Effector memory CD4-positive, alpha-beta T cell (primary cell): ENCODE measurements around the gene CADPS.

Experiments used
- DNase-seq, 3 donors: peaks; one replicate each; pipeline ENCODE4 v3.0.0-alpha.2; 2020
- H3K27ac ChIP-seq: 2 replicates; pipeline ENCODE4 v1.7.0; 2013; ENCODE audit warnings: mild to moderate bottlenecking, low read length, moderate library complexity; ENCODE audit not compliant: insufficient read depth, poor library complexity, severe bottlenecking
- H3K27me3 ChIP-seq: replicated peaks from 2 replicates; pipeline ENCODE4 v1.7.0; 2013; ENCODE audit warnings: mild to moderate bottlenecking, low read length; ENCODE audit not compliant: insufficient read depth, control insufficient read depth, poor library complexity, severe bottlenecking
- H3K36me3 ChIP-seq: 2 replicates; pipeline ENCODE4 v1.7.0; 2013; ENCODE audit warnings: mild to moderate bottlenecking, low read length, moderate library complexity; ENCODE audit not compliant: control insufficient read depth, insufficient read depth
- H3K4me1 ChIP-seq: 2 replicates; pipeline ENCODE4 v1.7.0; 2013; ENCODE audit warnings: low read length, mild to moderate bottlenecking; ENCODE audit not compliant: control insufficient read depth, insufficient read depth, poor library complexity, severe bottlenecking
- H3K4me3 ChIP-seq: 2 replicates; pipeline ENCODE4 v1.7.0; 2013; ENCODE audit warnings: low read length, low read depth, mild to moderate bottlenecking; ENCODE audit not compliant: insufficient read depth, poor library complexity, severe bottlenecking
- H3K9me3 ChIP-seq: 2 replicates; pipeline ENCODE4 v1.7.0; 2013; ENCODE audit warnings: mild to moderate bottlenecking, low read length, moderate library complexity; ENCODE audit not compliant: control insufficient read depth

The CADPS gene

DNA sequence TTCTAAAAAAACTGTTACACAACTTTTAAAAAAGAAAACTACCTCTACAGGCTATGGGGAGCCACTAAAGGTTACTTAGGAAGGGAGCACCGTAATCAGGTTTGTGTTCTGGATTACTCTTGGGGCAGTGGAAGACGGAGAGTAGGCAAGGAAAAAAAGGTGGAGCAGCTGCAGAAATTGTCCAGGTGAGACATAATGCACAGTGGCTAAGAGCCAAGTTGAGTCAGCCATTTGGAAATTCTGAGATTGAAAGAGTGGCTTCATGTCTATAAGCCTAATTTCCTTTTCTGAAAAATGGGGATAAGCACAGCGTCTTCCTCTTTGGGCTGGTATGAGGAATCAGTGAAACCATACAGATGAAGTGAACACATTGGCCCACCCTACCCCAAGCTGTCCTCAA is 195.2 kb downstream of the CADPS start:
- DNase-seq: no peak
- Histone ChIP-seq H3K4me3 (no peak overlapping the region), H3K27ac (no peak overlapping the region), H3K4me1 (no peaks in the 10 kb centered on the region), H3K27me3 (no peaks in the 10 kb centered on the region), H3K36me3 (no peaks in the 10 kb centered on the region), H3K9me3 (no peaks in the 10 kb centered on the region)

DNA sequence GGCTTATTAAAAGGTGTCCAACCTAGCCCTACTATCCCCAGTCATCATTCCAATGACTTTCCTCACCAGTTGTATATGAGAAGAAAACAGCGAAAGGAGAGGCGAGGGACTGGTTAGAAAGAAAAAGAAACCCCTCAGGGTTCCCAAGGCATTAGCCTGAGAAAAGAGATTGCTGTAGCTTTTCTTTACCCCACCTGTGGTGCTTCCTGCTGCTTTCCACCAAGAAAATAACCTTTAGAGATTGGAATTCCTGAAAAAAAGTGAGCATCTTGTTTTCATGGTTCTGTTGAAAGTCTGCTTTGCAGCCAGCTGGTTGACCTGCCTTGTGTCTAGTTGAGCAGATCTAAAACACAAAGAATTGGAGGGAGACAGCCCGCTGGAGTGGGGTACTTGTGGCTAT is 196.4 kb downstream of the CADPS start:
- H3K27ac ChIP-seq: no peak overlapping the region
- H3K36me3 ChIP-seq: no peaks in the 10 kb centered on the region
- no peaks in the 10 kb centered on the region for H3K4me1 ChIP-seq
- no peaks in the 10 kb centered on the region for H3K27me3 ChIP-seq
- no peak for DNase-seq
- H3K9me3 ChIP-seq: no peaks in the 10 kb centered on the region
- no peak overlapping the region for H3K4me3 ChIP-seq

DNA sequence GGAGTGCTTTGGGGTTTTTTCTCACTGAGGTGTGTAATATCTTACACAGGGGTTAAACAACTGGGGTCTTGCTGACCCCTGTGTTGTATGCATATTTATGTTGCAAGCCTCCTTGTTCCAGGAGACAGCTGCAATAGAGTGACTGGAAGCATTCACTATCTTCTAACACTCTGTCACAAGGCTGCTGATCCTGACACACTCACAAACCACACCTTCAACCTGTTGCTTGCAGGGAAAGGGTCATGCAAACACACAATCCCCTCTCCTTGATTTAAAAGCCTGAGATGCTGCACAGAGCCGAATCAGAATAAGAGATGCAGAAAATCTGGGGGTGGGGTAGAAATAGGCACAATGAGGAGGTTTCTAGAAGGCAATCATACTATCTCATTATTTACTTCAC is 197.3 kb downstream of the CADPS start:
- H3K27ac ChIP-seq: no peak overlapping the region
- H3K36me3 ChIP-seq: no peaks in the 10 kb centered on the region
- no peak for DNase-seq
- no peaks in the 10 kb centered on the region for H3K27me3 ChIP-seq
- no peak overlapping the region for H3K4me3 ChIP-seq
- no peaks in the 10 kb centered on the region for H3K4me1 ChIP-seq
- no peaks in the 10 kb centered on the region for H3K9me3 ChIP-seq

DNA sequence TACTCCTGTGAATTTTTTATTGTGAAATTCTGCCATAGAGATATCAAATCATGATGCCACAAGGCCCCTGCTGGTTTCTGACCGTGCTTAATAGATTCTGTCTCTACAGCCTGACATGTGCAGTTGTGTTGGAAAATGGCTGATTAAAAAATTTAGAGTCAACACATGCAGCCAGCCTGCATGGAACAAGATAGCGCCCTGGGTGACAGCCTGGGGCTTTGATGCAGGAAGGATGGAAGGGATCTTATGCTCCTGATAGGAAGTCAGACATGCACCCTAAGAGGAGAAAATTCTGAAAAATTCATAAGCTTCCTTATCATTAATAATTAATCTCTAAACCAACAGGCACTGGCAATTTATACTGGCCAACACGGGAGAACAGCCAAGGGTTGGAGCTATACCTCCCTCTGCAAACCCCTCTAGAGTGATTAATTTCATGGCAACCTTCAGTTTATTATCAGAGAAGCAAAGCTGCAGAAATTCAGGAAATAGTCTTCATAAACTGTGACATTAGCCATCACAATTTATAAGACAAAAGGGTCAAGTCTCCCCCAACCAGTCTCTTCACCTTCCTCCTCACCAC is 198.4 kb downstream of the CADPS start:
- Histone ChIP-seq H3K4me1 (no peaks in the 10 kb centered on the region), H3K4me3 (no peak overlapping the region), H3K27me3 (no peaks in the 10 kb centered on the region), H3K9me3 (no peaks in the 10 kb centered on the region), H3K36me3 (no peaks in the 10 kb centered on the region), H3K27ac (no peak overlapping the region)
- DNase-seq: no peak

DNA sequence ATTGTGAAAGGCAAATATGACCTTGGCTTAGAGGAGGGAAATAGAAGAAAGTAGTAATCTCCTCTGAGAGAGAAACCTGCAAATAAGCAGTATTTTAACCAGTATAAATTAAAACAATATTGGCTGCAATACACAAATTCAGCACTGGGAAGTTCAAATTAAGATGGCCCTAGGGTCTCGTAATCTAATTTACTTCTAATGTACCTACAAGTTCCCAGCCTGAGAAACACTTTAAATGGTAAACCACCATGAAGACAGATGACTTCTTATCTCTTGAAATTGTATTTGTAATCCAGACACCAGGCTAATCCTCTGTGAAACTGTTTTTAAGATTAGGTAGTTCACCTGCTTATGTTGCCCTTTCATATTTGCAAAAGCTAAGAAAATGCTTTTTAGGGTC is 199.7 kb downstream of the CADPS start:
- no peaks in the 10 kb centered on the region for H3K9me3 ChIP-seq
- H3K4me3 ChIP-seq: no peak overlapping the region
- no peak for DNase-seq
- no peaks in the 10 kb centered on the region for H3K4me1 ChIP-seq
- no peaks in the 10 kb centered on the region for H3K36me3 ChIP-seq
- no peaks in the 10 kb centered on the region for H3K27me3 ChIP-seq
- no peak overlapping the region for H3K27ac ChIP-seq

DNA sequence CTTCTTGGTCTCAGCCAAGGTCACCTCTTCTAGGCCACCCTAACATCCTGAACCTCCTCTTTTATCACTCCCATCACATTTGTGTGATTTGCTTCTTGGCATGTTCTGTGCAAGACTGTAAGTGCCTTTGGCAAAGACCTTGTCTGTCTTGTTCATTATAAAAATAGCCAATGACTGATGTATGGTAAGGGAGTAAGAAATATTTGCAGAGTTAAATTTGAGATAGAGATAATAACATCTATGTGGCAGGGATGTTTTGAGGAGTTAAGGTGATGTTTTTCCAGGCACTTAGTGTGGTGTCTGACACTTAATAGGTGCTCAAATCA is 202.3 kb downstream of the CADPS start:
- DNase-seq: no peak
- Histone ChIP-seq H3K36me3 (no peaks in the 10 kb centered on the region), H3K27me3 (no peaks in the 10 kb centered on the region), H3K27ac (no peak overlapping the region), H3K4me3 (no peak overlapping the region), H3K4me1 (no peaks in the 10 kb centered on the region), H3K9me3 (no peaks in the 10 kb centered on the region)

DNA sequence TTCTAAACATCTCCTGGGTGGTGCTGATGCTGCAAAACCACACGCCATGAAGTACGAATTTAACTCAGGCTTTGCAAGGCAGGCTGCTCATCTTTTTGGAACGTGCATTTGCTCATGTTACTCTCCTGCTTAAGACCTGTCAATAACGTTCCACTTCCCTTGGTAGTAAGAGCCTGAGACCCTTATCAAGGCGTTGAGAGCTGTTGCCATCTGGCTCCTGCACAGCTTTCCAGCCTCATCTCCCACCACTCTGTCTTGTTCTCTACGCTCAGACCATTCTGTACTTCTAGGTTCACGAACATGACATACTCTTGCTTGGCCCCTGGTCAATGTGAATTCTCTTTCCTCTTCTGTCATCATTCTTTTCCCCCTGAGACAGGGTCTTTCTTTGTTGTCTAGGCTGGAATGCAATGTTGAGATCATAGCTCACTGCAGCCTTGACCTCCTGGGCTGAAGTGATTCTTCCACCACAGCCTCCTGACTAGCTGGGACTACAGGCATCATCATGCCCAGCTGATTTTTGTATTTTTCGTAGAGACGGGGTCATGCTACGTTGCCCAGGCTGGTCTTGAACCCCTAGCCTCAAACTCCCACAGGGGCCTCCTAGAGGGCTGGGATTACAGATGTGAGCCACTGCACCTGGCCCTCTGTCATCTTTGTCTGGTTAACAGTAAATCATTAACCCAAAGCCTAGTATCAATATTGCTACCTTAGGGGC is 202.8 kb downstream of the CADPS start:
- H3K4me3 ChIP-seq: no peak overlapping the region
- H3K27ac ChIP-seq: no peak overlapping the region
- no peak for DNase-seq
- H3K9me3 ChIP-seq: no peaks in the 10 kb centered on the region
- no peaks in the 10 kb centered on the region for H3K4me1 ChIP-seq
- H3K36me3 ChIP-seq: no peaks in the 10 kb centered on the region
- H3K27me3 ChIP-seq: no peaks in the 10 kb centered on the region

DNA sequence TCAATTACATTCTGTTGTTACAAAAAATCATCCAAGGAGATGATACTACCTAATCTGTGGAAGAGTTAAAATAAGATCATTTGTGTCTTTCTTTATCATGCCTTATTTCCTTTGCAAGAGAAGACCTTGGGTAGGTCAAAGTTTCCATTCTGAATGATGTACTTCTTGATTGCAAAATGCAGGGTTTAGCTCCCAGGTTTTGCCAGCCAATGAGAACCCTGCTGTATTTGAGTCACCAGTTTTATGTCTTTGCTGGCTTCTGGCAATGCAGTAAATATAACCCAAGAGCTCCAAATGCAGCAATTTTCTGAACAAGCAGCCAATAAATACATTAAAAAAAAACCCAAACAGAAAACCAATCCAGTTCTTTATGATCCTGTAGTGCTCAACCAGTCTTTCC is 204.9 kb downstream of the CADPS start:
- Histone ChIP-seq H3K27ac (no peak overlapping the region), H3K9me3 (no peaks in the 10 kb centered on the region), H3K4me1 (no peaks in the 10 kb centered on the region), H3K27me3 (no peaks in the 10 kb centered on the region), H3K4me3 (no peak overlapping the region), H3K36me3 (no peaks in the 10 kb centered on the region)
- DNase-seq: no peak

DNA sequence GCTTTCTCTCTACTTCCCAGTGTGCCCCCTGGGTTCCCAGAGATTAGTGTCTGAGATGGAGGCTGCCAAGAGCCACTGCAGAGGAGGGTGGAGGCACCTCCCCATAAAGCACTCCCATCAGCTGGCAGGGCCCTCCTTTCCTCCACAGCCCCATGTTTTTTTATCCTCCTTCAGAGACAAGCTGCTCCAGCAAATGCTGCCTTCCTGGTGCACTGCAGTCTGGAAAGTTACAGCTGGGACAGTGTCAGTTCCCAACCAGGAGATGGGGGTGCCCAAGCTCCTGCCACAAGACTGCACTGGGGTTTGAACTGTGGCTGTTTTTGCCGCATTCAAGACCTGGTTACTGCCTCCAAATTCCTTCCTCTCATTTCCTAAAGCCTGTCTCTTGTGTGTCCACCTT is 206.1 kb downstream of the CADPS start:
- H3K27ac ChIP-seq: no peak overlapping the region
- H3K9me3 ChIP-seq: no peaks in the 10 kb centered on the region
- H3K36me3 ChIP-seq: no peaks in the 10 kb centered on the region
- no peaks in the 10 kb centered on the region for H3K4me1 ChIP-seq
- H3K4me3 ChIP-seq: no peak overlapping the region
- no peak for DNase-seq
- no peaks in the 10 kb centered on the region for H3K27me3 ChIP-seq

DNA sequence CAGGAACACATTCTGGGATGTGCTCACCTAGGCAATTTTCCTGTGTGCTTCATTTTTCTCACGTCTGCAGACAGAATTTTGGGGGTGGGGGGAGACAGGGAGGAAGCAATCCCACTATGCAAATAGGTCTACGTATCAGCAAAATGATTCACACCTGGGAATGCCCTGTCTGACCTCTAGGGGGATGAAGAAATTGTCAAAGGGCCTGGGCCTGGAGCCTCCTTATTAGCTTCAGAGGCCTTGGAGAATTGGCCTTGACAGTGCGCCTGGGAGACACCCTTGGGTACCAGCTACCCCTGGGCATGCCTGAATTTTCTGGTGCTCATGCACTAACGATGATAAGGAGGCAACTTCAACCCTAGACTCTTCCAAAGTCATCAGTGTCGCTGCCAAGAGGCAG is 207.5 kb downstream of the CADPS start:
- Histone ChIP-seq H3K27me3 (no peaks in the 10 kb centered on the region), H3K9me3 (no peaks in the 10 kb centered on the region), H3K27ac (no peak overlapping the region), H3K36me3 (no peaks in the 10 kb centered on the region), H3K4me1 (no peaks in the 10 kb centered on the region), H3K4me3 (no peak overlapping the region)
- DNase-seq: no peak
